Activated CD8-positive, alpha-beta T cell treated with anti-CD3 and anti-CD28 coated beads, Interleukin-2, amount 10 ng/mL, durations not matched to agents 7 days and 5 days (primary cell): ENCODE results near the gene RPS6KA5. TPM values are rescaled to one million over a fixed set of nuclear protein-coding genes. Genes with fewer than 3 reads are reported as not detected.
"Not testable (repeated sequence)": the region's sequence is repeated elsewhere in the genome, so short reads cannot be mapped to it uniquely, and the experiment has no call there.

Source experiments
- ATAC-seq: fragments of 150-1000 bp; cut with Tn5 transposase; one replicate; pipeline ENCODE4 v1.10.0; 2021; ENCODE audit warnings: moderate library complexity
- CTCF ChIA-PET: fragments of 350-600 bp; sonication (Branson Sonifier 250); formaldehyde crosslinking; loops from one replicate; lab custom pipeline; 2021; ENCODE audit warnings: antibody characterized with exemption; lab: Charles Lee
- POLR2A ChIA-PET: fragments of 350-600 bp; sonication (Branson Sonifier 250); formaldehyde crosslinking; loops from one replicate; lab custom pipeline; 2021; ENCODE audit warnings: antibody characterized with exemption; lab: Charles Lee
- DNase-seq: peaks from one replicate; pipeline ENCODE4 v3.0.0-alpha.2; 2020
- H3K27ac Mint-ChIP-seq: one replicate; pipeline ENCODE4 v1.8.0; 2021; ENCODE audit warnings: mild to moderate bottlenecking, mixed read lengths
- H3K27me3 Mint-ChIP-seq: one replicate; pipeline ENCODE4 v1.8.0; 2021; ENCODE audit warnings: low read depth, mixed read lengths
- H3K36me3 Mint-ChIP-seq: one replicate; pipeline ENCODE4 v1.8.0; 2021; ENCODE audit warnings: low read depth, mixed read lengths
- H3K4me1 Mint-ChIP-seq: one replicate; pipeline ENCODE4 v1.8.0; 2021; ENCODE audit warnings: low read depth, mixed read lengths
- H3K4me3 Mint-ChIP-seq: one replicate; pipeline ENCODE4 v1.8.0; 2021; ENCODE audit warnings: mild to moderate bottlenecking, mixed read lengths
- H3K9me3 Mint-ChIP-seq: one replicate; pipeline ENCODE4 v1.8.0; 2022; ENCODE audit warnings: mixed read lengths; ENCODE audit not compliant: insufficient read depth
- total RNA-seq, 2 experiments: library from RNA; stranded (reverse); gene quantifications; one replicate each; pipeline ENCODE4 v1.2.3, GENCODE V29; 2021

The RPS6KA5 gene
- total RNA-seq, 2 experiments from 2014 or later = 50.8 to 53.1 TPM

GRCh38 chr14:90848944-90849731, 211.3 kb downstream of the RPS6KA5 start:
- ChIA-PET CTCF (no interaction called here), POLR2A (no interaction called here)
- Mint-ChIP-seq H3K4me3 (no peak overlapping the region), H3K4me1 (peaks cover 5% of the 10 kb centered on the region), H3K9me3 (no peaks in the 10 kb centered on the region), H3K27ac (no peak overlapping the region), H3K27me3 (no peaks in the 10 kb centered on the region), H3K36me3 (peaks cover 6% of the 10 kb centered on the region)
- no peak for ATAC-seq
- DNase-seq = no peak

DNA sequence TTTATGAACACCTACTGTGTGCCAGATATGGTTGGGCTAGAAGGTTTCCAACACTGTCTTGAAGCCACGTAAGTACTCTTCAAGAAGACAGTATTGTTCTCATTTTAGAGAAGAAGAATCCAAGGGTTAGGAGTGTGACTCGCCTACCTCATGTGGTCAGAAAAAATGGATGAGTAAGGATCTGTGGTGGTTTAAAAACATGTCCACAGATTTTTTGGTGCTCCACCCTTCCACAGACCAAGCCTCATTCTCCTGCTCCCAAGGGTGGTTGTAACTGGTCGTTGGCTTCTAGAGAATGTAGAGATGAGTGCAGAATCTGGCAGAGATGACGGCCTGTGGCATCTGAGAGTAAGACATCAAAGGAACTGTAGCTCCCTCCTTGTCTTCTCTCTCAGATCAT, 213.9 kb downstream of the RPS6KA5 start:
- ChIA-PET CTCF (no interaction called here), POLR2A (no interaction called here)
- peaks cover 6% of the 10 kb centered on the region for H3K36me3 Mint-ChIP-seq
- ATAC-seq (no peak), DNase-seq (no peak)
- H3K4me3 Mint-ChIP-seq = no peak overlapping the region
- H3K9me3 Mint-ChIP-seq = no peaks in the 10 kb centered on the region
- H3K27ac Mint-ChIP-seq = no peak overlapping the region
- H3K27me3 Mint-ChIP-seq = no peaks in the 10 kb centered on the region
- peaks cover 13% of the 10 kb centered on the region for H3K4me1 Mint-ChIP-seq

- ChIA-PET CTCF (no interaction called here), POLR2A (interaction anchor here (0.6 to 0.9 kb wide), 3 partner anchors 14 to 214 kb away, joined by 3 to 4 read pairs (median 4); no protein-coding TSS in a partner anchor)
- H3K9me3 Mint-ChIP-seq = no peaks in the 10 kb centered on the region
- no peak overlapping the region for H3K4me3 Mint-ChIP-seq
- H3K27me3 Mint-ChIP-seq = peaks cover under 1% of the 10 kb centered on the region
- H3K4me1 Mint-ChIP-seq = peaks cover 13% of the 10 kb centered on the region
- ATAC-seq (peak; percentile 38), DNase-seq (no peak)
- peaks cover 6% of the 10 kb centered on the region for H3K36me3 Mint-ChIP-seq
- H3K27ac Mint-ChIP-seq = no peak overlapping the region
Measured at GRCh38 chr14:90844321-90844720, 216.1 kb downstream of the RPS6KA5 start.

GRCh38 chr14:90842726-90843125, 217.7 kb downstream of the RPS6KA5 start:
- DNase-seq (no peak), ATAC-seq (no peak)
- POLR2A ChIA-PET = interaction anchor here (0.6 kb wide), 1 partner anchor 12 kb away, joined by 3 read pairs; no protein-coding TSS in a partner anchor
- no peak overlapping the region for H3K4me3 Mint-ChIP-seq
- H3K27ac Mint-ChIP-seq = no peak overlapping the region
- CTCF ChIA-PET = no interaction called here
- peaks cover 13% of the 10 kb centered on the region for H3K4me1 Mint-ChIP-seq
- H3K27me3 Mint-ChIP-seq = peaks cover 4% of the 10 kb centered on the region
- no peaks in the 10 kb centered on the region for H3K9me3 Mint-ChIP-seq
- H3K36me3 Mint-ChIP-seq = peaks cover 3% of the 10 kb centered on the region

DNA sequence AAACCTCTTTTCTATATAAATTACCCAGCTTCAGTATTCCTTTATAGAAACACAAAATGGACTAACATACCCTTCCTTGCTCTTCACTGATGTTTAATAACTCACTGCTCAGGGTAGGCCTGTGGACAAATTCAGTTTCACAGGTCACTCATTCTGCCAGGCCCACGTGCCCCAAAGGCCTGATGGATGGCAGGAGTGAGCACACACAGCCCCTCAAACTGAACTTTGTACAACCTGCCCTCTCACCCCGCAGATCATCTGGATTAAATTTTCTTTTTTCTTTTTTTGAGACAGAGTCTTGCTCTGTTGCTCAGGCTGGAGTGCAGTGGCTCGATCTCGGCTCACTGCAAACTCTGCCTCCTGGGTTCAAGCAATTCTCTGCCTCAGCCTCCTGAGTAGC, 219.8 kb downstream of the RPS6KA5 start:
- H3K36me3 Mint-ChIP-seq, H3K27ac Mint-ChIP-seq, CTCF ChIA-PET, DNase-seq, POLR2A ChIA-PET, H3K4me3 Mint-ChIP-seq, H3K9me3 Mint-ChIP-seq, ATAC-seq: not testable (repeated sequence)
- H3K4me1 Mint-ChIP-seq = peaks cover 23% of the 10 kb centered on the region
- H3K27me3 Mint-ChIP-seq = peaks cover 12% of the 10 kb centered on the region

DNA sequence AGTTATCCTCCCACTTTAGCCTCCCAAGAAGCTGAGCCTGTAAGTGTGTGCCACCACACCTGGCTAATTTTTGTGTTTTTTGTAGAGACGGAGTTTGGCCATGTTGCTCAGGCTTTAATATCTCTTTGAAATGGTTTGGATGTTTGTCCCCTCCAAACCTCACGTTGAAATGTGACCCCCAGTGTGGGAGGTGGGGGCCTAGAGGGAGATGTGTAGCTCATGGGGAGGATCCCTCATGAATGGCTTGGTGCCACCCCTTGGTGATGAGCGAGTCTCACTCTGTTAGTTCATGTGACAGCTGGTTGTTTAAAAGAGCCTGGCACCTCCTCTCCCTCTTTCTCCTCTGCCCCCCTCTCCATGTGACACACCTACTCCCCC, 220.6 kb downstream of the RPS6KA5 start:
- DNase-seq = no peak
- no peak for ATAC-seq
- Mint-ChIP-seq H3K36me3 (no peaks in the 10 kb centered on the region), H3K27ac (no peak overlapping the region), H3K4me1 (peaks cover 28% of the 10 kb centered on the region), H3K9me3 (no peaks in the 10 kb centered on the region), H3K4me3 (no peak overlapping the region), H3K27me3 (peaks cover 14% of the 10 kb centered on the region)
- CTCF ChIA-PET = no interaction called here
- POLR2A ChIA-PET = no interaction called here

- peaks cover 25% of the 10 kb centered on the region for H3K4me1 Mint-ChIP-seq
- ChIA-PET CTCF (no interaction called here), POLR2A (no interaction called here)
- H3K9me3 Mint-ChIP-seq = no peaks in the 10 kb centered on the region
- H3K27ac Mint-ChIP-seq = no peak overlapping the region
- DNase-seq = no peak
- ATAC-seq = no peak
- no peaks in the 10 kb centered on the region for H3K36me3 Mint-ChIP-seq
- peaks cover 14% of the 10 kb centered on the region for H3K27me3 Mint-ChIP-seq
- no peak overlapping the region for H3K4me3 Mint-ChIP-seq
Measured at GRCh38 chr14:90839024-90839888, 221.2 kb downstream of the RPS6KA5 start.

DNA sequence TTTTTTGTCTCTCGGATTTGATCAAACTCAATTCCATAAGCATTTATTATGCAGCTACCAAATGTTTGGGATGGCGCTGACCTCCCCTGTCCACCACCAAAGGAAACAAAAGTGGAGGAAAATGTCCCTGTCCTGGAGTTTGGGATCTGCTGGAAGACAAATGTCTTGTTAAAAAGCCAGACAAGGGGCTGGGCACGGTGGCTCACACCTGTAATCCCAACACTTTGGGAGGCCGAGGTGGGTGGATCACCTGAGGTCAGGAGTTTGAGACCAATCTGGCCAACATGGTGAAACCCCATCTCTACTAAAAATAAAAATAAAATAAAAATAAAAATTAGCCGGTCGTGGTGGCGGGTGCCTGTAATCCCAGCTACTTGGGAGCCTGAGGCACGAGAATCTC, 221.9 kb downstream of the RPS6KA5 start:
- H3K36me3 Mint-ChIP-seq, POLR2A ChIA-PET, CTCF ChIA-PET, H3K27ac Mint-ChIP-seq, H3K4me3 Mint-ChIP-seq, ATAC-seq, H3K9me3 Mint-ChIP-seq: not testable (repeated sequence)
- H3K27me3 Mint-ChIP-seq = peaks cover 16% of the 10 kb centered on the region
- peak; percentile 2 for DNase-seq
- peaks cover 21% of the 10 kb centered on the region for H3K4me1 Mint-ChIP-seq

GRCh38 chr14:90837355-90837754, 223.1 kb downstream of the RPS6KA5 start:
- DNase-seq (no peak), ATAC-seq (no peak)
- Mint-ChIP-seq H3K27ac (no peak overlapping the region), H3K9me3 (no peaks in the 10 kb centered on the region), H3K27me3 (peaks cover 16% of the 10 kb centered on the region), H3K4me1 (peaks cover 16% of the 10 kb centered on the region), H3K36me3 (no peaks in the 10 kb centered on the region), H3K4me3 (no peak overlapping the region)
- POLR2A ChIA-PET = no interaction called here
- CTCF ChIA-PET = no interaction called here

DNA sequence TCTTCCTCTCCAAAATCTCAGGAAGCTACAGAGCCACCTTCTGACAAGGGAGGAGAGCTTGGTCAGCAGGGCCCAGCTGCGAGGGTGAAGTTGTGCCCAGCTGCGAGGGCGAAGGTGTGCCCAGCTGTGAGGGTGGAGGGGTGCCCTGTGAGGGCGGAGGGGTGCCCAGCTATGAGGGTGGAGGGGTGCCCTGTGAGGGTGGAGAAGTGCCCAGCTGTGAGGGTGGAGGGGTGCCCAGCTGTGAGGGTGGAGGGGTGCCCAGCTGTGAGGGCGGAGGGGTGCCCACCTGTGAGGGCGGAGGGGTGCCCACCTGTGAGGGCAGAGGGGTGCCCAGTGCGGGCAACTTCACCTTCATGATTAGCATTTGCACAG, 223.8 kb downstream of the RPS6KA5 start:
- Mint-ChIP-seq H3K36me3 (no peaks in the 10 kb centered on the region), H3K4me3 (peak overlapping the region; percentile 38), H3K4me1 (peaks cover 16% of the 10 kb centered on the region), H3K27ac (no peak overlapping the region), H3K27me3 (peaks cover 21% of the 10 kb centered on the region), H3K9me3 (no peaks in the 10 kb centered on the region)
- no peak for DNase-seq
- CTCF ChIA-PET = no interaction called here
- peak; percentile 25 for ATAC-seq
- POLR2A ChIA-PET = no interaction called here

DNA sequence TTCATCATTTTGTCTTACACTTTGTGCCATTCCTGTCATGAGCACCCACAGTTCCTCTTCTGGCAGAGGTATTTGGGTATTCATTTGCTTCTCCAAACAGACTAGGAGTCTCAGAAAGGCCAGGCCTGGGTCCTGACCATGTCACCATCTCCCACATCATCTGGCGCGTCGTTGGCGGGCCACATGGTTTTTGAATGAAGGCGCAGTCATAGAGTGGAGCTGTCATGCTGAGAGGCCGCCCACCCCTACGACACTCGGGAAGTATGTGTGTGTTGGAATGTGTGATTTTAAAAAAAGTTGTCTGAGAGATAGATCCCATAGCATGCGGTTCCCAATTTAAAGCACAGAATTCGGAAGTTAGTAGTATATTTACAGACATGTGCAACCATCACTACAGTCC, 228.6 kb downstream of the RPS6KA5 start:
- DNase-seq (no peak), ATAC-seq (no peak)
- CTCF ChIA-PET = interaction anchor here (0.6 kb wide), 1 partner anchor 149 kb away, joined by 3 read pairs; no protein-coding TSS in a partner anchor
- peaks cover 5% of the 10 kb centered on the region for H3K36me3 Mint-ChIP-seq
- no peak overlapping the region for H3K27ac Mint-ChIP-seq
- POLR2A ChIA-PET = no interaction called here
- no peaks in the 10 kb centered on the region for H3K9me3 Mint-ChIP-seq
- H3K4me1 Mint-ChIP-seq = peaks cover 42% of the 10 kb centered on the region
- peaks cover 12% of the 10 kb centered on the region for H3K27me3 Mint-ChIP-seq
- H3K4me3 Mint-ChIP-seq = no peak overlapping the region
